ENCODE results near the gene WFDC1.

GRCh38 chr16:84367297-84367680, 72.6 kb downstream of the WFDC1 start:
- TF ChIP-seq CTCF (IDR thresholded peaks at IDR 0.05) (no peak), RCOR1 (IDR thresholded peaks at IDR 0.05; ENCODE audit: low read length) (no peak), YY1 (IDR thresholded peaks at IDR 0.05; ENCODE audit: low read depth) (no peak), USF1 (IDR thresholded peaks at IDR 0.05; ENCODE audit: borderline replicate concordance, low read depth) (no peak), REST (IDR thresholded peaks at IDR 0.05; ENCODE audit: low read depth, low read length) (no peak), EP300 (IDR thresholded peaks at IDR 0.05; ENCODE audit: borderline replicate concordance in 1 of 2, low read depth in 1 of 2, low read length in 1 of 2) (no peak), PBX3 (IDR thresholded peaks at IDR 0.05) (no peak), CHD2 (IDR thresholded peaks at IDR 0.05; ENCODE audit: low read length, partially characterized antibody) (no peak), SIN3A (IDR thresholded peaks at IDR 0.05; ENCODE audit: borderline replicate concordance, low read depth, low read length) (no peak), POLR2AphosphoS5 (IDR thresholded peaks at IDR 0.05; ENCODE audit: low read depth, low read length) (no peak), RAD21 (IDR thresholded peaks at IDR 0.05; ENCODE audit: low read length) (no peak), EZH2phosphoT487 (IDR thresholded peaks at IDR 0.05; ENCODE audit: borderline replicate concordance, low read depth) (no peak), GABPA (IDR thresholded peaks at IDR 0.05; ENCODE audit: low read depth) (no peak)
